ENCODE measurements around the gene FLYWCH2.

DNA sequence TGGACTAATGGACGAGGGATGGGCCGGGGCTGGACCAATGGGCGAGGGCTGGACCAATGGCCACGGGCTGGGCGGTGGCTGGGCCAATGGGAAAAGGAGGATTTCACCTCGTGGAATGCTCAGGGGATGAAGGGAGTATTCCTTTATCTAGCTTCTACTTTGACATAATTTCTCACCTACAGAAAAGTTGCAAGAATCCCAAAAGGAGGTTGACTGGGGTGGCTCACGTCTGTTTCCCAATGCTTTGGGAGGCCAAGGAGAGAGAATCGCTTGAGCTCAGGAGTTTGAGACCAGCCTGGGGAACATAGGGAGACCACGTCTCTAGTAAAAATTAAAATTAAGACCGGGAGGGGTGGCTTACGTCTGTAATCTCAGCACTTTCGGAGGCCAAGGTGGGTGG lies 23.0 kb downstream of the FLYWCH2 start:
- no peak for TF ChIP-seq EZH2 (IDR thresholded peaks at IDR 0.05; ENCODE audit: borderline replicate concordance, low read length)
- TF ChIP-seq, protein P1, sequence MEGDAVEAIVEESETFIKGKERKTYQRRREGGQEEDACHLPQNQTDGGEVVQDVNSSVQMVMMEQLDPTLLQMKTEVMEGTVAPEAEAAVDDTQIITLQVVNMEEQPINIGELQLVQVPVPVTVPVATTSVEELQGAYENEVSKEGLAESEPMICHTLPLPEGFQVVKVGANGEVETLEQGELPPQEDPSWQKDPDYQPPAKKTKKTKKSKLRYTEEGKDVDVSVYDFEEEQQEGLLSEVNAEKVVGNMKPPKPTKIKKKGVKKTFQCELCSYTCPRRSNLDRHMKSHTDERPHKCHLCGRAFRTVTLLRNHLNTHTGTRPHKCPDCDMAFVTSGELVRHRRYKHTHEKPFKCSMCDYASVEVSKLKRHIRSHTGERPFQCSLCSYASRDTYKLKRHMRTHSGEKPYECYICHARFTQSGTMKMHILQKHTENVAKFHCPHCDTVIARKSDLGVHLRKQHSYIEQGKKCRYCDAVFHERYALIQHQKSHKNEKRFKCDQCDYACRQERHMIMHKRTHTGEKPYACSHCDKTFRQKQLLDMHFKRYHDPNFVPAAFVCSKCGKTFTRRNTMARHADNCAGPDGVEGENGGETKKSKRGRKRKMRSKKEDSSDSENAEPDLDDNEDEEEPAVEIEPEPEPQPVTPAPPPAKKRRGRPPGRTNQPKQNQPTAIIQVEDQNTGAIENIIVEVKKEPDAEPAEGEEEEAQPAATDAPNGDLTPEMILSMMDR (IDR thresholded peaks at IDR 0.05; ENCODE audit: low read length) = no peak

All from OCI-LY1 (cell line).